GM21367 (cell line): ENCODE data around the gene SHROOM1.
"Not testable (repeated sequence)": the region's sequence is repeated elsewhere in the genome, so short reads cannot be mapped to it uniquely, and the experiment has no call there.

ENCODE experiments used
- ATAC-seq: cut with Tn5 transposase; IDR thresholded peaks from one replicate; pipeline ENCODE4 v1.9.1; 2021; ENCODE audit not compliant: unreplicated experiment

Gene SHROOM1

GRCh38 chr5:132808866-132809265 lies 21.6 kb downstream of the SHROOM1 start:
- no peak for ATAC-seq

GRCh38 chr5:132808448-132808847 lies 22.0 kb downstream of the SHROOM1 start:
- ATAC-seq = no peak

GRCh38 chr5:132807163-132807838 lies 23.1 kb downstream of the SHROOM1 start:
- no peak for ATAC-seq

GRCh38 chr5:132806804-132807162 lies 23.7 kb downstream of the SHROOM1 start:
- ATAC-seq = not testable (repeated sequence)

GRCh38 chr5:132805872-132806271 lies 24.6 kb downstream of the SHROOM1 start:
- not testable (repeated sequence) for ATAC-seq

DNA sequence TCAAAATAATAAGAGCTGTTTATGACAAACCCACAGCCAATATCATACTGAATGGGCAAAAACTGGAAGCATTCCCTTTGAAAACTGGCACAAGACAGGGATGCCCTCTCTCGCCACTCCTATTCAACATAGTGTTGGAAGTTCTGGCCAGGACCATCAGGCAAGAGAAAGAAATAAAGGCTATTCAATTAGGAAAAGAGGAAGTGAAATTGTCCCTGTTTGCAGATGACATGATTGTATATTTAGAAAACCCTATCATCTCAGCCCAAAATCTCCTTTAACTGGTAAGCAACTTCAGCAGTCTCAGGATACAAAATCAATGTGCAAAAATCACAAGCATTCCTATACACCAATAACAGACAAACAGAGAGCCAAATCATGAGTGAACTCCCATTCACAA lies 26.2 kb downstream of the SHROOM1 start:
- ATAC-seq = not testable (repeated sequence)

- not testable (repeated sequence) for ATAC-seq
These were observed 27.8 kb downstream of the SHROOM1 start for GRCh38 chr5:132802685-132803066.

- ATAC-seq = no peak
These were observed 28.3 kb downstream of the SHROOM1 start for GRCh38 chr5:132802044-132802684.

GRCh38 chr5:132800545-132800944 lies 29.9 kb downstream of the SHROOM1 start:
- no peak for ATAC-seq

DNA sequence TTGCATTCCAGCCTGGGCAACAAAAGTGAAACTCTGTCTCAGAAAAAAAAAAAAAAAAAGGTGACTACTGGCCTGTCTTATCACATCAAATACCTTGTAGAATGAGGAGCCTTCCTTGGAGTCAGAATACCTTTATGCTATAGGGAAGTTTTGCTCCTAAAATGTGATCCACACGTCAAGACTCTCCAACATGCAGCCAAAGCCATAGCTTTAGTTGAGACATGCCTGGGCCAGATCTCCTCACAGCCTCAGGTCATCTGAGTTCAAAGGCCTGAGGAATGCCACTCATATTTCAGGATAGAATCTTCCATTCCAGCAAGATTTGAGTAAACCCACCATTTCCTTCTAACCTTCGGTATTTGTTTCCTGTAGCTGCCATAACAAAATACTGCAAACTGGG lies 31.1 kb downstream of the SHROOM1 start:
- no peak for ATAC-seq

DNA sequence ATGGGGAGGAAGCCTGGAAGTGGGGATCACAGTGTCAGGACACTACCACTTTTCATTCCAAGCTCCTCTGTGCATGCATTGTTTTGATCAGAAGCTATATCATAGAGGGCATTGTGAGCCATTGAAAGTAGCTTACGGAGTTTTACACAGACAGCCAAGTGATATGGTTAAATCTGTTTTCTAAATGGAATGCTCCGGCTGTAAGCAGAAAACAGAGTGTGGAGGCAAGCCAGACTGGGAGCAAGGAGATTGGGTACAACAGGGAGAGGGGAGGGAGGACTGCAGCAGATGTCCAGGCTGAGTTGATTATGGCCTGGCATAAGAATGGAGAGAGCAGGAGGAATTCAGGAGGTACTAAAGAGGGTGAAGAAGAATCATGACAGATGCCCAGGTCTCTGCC lies 32.8 kb downstream of the SHROOM1 start:
- ATAC-seq = no peak

DNA sequence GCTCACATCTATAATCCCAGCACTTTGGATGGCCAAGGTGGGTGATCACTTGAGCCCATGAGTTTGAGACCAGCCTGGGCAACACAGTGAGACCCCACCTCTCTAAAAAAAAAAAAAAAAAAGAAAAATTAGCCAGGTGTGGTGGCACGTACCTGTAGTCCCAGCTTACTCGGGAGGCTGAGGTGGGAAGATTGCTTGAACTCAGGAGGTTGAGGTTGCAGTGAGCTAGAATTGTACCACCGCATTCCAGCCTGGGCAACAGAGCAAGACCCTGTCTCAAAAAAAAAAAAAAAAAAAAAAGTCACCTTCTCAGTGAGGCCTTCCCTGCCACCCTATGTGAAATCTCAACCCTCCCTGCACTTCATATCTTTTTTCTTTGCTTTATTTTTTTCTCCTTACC lies 39.4 kb downstream of the SHROOM1 start:
- no peak for ATAC-seq

DNA sequence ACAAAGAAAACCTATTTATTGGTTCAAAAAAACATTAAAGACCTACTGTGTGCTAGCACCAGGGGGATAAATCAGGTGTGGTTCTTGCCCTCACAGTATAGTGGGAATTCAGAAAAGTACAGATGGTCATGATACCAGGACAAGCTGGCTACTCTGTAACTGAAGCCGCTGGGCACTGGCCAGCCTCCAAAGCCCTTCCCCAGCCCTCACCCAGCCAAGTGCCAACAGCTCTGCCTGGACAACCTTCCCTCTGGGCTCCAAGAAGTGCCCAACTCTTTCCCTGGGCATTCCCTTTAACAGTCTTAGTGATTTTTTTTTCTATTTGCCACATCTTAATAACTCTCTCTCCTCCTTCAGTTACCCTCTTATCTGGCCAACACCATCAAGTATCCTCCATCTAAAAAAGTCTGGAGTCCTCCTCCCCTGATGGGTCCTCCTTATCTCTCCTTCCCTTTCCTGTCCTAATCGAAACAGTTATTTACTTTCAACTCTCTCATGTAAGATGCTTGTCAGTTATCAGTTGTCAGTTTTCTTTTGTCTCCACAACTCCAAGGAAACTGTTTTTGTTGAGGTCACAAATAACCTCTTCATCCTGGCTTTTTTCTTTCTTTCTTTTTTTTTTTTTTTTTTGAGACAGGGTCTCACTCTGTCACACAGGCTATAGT lies 40.1 kb downstream of the SHROOM1 start:
- ATAC-seq = no peak

GRCh38 chr5:132788990-132789886 lies 41.2 kb downstream of the SHROOM1 start:
- no peak for ATAC-seq

DNA sequence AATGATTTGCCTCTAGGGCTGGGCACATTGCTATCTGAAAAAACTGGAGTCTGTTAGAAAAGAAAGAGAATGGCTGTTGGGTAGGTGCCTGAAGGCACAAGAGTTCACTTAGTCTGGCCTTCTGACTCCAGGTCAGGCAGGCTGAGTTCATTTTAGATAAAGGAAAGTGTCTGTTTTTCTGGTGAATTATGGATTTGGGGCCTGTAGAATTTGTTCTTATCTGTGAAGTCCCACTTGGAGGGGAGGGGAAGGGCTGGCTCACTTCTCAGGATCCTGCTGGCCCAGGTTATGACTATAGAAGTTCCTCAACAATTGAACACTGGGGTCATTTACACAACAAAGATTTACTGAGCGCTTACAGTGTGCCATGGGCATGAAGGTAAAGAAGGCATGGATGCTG lies 41.9 kb downstream of the SHROOM1 start:
- no peak for ATAC-seq

GRCh38 chr5:132787076-132787475 lies 43.4 kb downstream of the SHROOM1 start:
- ATAC-seq = no peak

- ATAC-seq = no peak
These were observed 44.6 kb downstream of the SHROOM1 start for GRCh38 chr5:132785864-132786263.

GRCh38 chr5:132785365-132785764 lies 45.1 kb downstream of the SHROOM1 start:
- no peak for ATAC-seq

DNA sequence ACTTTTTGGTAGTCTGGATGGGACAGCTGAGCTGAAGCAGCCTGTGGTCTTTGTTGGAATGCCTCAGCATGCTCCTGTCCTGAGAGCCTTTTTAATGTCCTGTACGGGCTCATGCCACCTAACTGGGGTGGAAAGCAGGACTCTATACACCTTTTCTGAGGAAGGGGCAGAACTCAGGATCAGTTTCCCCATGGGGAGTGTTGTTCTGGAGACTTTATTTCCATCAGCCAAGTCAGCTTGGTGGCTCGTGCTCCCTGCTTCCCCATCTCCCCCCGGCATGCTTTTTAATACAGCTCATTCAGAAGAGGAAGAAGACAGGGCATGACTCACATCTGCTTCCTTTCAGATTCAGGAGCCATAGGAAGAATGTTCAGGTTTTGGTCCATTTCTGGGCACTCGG lies 48.3 kb downstream of the SHROOM1 start:
- no peak for ATAC-seq

- no peak for ATAC-seq
These were observed 49.4 kb downstream of the SHROOM1 start for GRCh38 chr5:132781029-132781428.

DNA sequence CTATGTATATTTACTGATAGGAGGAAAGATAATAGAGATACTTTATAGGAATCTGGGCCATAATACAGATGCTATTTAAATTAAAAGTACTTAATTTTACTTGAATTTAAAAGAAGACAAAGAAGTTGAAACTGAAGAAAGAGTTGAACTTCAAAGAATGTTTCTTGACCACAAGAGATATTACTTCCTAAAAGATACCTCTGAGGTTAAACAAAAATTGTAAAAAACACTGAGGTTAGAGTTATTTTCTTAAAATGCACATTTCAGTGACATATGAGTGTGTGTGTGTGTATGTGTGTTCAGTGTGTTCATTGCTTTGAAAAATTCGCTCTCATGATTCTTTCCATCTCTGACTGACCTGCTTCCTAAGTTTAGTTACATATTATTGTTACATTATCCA lies 49.9 kb downstream of the SHROOM1 start:
- ATAC-seq = no peak
